GF-D8 (cell line): ENCODE measurements around the gene JAKMIP2.
"Not testable (repeated sequence)": the region's sequence is repeated elsewhere in the genome, so short reads cannot be mapped to it uniquely, and the experiment has no call there.

Source experiments
- DNase-seq: peaks from one replicate; lab custom pipeline; 2025; lab: John Stamatoyannopoulos, UW

Gene JAKMIP2

DNA sequence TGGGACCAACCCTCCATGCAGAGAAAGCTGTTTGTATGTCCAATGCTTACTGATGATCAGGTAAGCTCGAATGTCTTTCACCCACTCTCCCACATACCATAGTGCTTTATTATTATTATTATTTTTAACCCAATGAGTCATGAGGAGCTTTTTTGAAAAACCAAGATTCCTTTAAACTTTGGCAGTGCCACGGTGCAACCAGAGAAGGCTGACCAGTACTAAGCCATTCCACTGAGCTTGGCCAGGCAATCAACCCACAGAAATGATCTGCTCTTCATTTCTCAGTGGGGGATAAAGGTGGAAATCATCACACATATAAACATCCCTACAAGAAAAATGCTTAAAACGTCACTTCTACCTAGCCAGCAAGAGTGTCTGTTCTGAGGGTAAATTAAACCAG lies 35.5 kb downstream of the JAKMIP2 start:
- no peak for DNase-seq

DNA sequence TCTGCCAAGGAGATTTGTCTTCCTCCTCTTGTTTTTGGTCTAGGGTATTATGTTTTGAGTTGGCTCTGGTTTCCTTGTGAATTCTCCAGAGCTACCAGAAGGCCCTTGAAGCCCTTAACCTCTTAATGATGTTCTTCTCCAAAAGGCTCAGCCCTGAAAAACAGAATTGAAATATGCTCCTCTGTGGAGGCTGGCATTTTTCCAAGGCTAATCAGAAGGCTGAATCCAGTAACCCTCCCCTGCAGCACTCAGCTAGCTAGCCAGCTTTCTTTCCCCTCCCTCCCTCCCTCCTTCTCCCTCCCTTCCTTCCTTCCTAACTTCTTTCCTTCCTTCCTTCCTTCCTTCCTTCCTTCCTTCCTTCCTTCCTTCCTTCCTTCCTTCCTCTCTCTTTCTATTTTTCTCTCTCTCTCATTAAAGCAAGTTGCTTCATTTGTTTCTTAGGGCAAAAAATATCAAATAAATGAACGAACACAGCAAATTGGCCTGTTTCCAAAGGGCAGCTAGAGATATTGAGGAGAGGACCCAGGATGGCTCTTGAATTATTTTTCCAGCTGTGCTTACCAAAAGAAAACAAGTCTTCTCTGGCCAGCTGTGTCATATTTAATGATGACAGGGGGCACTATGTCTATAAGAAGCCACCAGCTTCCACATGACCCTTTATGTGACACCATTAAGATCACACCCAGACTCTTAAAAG lies 38.7 kb downstream of the JAKMIP2 start:
- no peak for DNase-seq

DNA sequence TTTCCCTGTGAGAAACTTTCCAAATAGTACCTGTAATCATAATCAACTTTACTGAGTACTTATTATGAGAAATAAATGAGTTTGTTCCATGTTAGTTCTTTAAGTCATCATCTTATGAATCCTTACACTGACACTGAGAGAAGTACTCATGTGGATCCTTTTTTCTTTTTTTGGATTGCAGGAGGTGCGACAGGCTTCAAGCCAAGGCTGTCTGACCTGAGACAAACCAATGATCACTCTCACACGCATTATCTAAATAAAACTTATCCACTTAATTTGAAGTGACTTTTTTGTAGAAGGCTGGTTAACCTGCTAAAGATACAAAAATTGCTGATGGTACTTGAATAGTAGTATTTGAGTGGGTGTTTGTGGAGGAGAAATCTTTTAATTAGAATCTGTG lies 39.5 kb downstream of the JAKMIP2 start:
- no peak for DNase-seq

DNA sequence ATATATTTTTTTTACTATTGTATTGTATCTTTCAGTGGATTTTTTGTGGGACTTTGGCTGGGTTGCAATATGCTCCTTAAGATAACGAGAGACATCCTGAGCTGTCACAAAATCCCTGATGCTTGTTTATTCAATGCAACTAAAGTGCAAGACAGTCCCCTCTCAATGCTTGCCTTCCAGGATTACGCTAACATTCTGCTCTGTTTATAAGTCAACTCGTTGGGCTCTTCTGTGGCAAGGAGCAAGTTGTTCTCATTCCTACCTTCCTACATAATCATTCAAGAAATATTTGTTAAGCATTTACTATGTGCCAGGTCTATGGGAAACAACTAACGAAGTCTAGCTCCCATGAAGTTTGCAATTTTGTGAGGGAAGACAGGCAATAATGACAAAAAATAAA lies 40.4 kb downstream of the JAKMIP2 start:
- no peak for DNase-seq

DNA sequence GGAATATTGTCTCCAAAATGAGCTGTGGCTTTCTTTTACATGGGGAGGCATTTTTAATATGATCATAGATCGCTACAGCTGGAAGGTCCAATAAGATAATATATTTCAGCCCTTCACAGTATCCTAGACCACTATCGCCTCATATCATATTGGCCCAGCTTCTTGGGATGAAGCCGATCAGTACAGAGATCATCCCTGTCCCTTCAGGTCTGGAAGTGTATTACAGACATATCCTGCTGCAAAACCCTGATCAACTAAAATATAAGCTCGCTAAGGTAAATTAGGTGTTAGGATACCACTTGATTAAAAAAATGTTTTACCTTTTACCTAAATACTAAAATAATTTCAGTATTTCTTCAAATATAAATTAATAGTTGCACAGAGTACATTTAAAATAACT lies 41.7 kb downstream of the JAKMIP2 start:
- DNase-seq = no peak

DNA sequence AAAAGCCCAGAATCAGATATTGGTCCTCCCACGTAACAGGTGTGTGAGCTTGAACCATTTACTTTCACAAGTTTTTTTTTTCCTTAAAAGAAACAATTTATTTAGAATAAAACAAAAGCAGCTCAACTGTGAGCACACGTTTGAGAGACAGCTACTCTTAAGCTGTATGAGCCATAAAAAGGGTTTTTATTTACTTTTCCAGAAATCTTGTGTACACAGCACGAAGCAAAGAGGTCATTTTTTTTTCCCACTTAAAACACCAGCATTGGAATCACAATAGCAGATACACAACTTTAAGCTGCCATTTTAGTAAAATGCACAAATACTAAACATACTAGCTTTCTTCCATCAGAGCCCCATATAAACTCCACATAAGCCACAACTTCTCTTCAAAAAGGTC lies 44.6 kb downstream of the JAKMIP2 start:
- DNase-seq = no peak

DNA sequence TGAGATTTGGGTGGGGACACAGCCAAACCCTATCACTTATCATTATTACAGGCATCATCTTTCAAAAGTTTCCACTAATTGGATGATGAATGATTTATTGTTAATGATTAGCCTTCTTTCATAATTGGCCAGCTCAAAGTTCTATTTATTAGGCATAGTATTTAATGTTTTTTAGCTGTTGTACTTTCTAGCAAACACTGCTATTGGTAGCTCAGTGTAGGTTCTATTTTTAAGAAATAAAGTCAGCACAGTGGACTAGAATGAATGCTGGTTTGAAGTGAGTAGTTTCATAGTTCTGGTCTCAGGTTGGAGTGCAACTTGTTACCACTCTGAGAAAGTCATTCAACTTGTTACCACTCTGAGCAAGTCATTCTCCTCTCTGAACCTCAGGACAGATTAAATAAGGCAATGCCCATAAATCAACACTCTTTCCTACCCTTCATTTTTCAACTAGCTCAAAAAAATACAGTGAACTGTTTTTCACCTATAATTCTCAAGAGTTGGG lies 46.9 kb downstream of the JAKMIP2 start:
- DNase-seq = no peak

DNA sequence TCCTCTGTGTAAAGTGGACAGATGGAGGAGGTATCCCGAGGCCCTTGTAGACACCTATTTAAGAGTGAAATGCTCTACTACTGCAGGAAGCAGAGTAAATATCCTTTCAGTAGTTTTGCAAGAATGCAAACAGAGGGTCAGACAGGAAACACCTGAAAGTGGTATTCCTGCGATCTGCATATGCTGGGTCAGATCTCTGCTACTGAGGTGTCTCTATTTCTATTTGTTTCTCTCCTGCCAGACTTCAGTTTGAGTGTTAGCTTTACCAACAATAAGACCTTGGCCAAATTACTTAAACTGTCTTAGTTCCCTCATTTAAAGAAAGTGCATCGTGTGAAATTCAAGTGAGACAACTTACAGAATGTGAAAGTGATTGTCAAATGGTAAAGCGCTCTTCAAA lies 47.6 kb downstream of the JAKMIP2 start:
- no peak for DNase-seq

DNA sequence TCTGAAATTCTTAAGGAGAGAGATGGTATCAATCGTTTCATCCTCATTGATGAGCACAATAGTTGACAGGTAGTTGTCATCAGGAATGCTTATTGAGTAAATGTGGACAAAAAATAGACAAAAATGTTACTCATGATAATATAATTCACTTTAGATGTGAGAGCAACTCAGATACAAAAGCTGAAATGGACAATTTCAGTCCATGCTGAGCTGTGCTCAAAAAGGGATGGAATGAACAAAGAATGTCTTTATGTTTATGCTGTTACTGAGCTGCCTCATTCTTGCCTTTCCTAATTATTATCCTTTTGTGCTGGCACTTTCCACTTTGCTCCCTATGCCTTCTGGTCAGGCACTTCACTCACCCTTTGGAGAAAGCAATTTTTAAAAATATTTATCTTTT lies 49.5 kb downstream of the JAKMIP2 start:
- DNase-seq = no peak

DNA sequence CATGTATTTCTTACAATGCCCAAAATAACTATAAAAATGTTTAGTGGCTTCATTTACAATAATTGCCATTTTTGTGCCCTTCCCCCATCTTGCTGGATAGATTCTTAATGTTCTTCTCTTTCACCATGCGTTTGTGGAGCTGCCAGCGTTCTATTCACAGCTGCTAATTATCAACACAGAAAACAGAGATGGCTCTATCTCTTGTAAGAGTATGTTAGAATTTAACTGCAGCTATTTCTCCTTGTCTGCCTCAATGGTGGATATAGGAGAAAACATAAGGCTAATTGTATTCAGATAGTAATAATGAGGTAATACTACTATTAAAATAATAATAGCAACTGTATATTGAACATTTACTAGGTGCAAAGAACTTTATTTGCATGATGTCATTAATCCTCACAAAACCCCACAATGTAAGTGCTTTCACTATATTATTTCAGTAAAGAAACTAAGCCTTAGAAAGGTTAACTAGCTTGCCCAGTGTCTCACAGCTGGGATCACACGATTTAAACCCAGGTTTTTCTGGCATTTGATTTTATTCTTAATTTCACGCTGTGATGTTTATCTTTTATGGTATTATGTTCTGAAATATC lies 50.1 kb downstream of the JAKMIP2 start:
- DNase-seq = no peak

DNA sequence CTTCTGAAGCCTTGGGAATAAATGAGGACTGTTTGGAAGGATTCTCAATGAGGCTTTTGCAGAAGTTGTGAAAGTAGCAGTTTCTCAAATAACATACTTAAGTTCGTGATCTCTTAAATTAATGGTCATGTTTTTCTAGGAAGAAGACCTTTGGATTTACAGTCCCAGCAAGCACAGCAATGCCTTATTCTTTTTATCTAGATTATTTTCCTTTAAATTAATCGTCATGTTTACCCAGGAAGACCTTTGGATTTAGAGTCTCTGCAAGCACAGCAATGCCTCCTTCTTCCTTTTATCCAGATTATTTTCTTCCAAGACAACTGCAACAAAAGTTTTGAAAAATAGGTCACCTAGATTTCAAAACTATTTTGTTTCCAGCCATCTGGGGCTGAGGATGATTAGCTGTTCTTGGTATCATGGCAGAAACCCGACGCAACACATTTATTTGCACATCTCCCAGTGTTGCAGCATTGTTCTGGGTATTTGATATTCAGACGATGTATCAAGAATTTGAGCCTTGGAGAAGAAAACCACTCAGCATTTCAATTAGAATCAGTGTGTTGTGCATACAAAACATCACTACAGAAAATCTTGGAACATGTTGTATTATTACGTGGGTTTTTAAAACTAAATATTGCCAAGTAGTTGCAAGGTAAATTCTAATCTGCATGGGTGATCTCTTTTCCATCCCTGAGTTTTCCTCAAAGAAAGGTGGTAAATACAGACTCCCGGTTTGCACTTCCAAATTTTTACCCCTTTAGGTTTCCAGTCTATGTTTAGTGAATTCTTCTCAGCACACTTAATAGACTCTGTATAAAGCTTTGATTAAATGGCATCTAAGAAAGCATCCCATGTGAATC lies 50.9 kb downstream of the JAKMIP2 start:
- no peak for DNase-seq

DNA sequence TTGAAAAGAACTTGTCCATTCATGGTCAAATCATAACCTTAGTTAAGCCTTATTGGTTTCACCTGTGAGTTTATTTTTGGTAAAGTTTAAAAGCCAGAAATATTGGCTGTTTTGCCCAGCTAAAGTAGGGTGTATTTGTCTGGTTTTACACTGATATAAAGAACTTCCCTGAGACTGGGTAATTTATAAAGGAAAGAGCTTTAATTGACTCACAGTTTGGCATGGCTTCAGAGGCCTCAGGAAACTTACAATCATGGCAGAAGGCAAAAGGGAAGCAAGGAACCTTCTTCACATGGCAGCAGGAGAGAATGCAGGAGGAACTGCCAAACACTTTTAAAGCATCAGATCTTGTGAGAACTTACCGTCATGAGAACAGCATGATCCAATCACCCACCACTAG lies 55.3 kb downstream of the JAKMIP2 start:
- no peak for DNase-seq

DNA sequence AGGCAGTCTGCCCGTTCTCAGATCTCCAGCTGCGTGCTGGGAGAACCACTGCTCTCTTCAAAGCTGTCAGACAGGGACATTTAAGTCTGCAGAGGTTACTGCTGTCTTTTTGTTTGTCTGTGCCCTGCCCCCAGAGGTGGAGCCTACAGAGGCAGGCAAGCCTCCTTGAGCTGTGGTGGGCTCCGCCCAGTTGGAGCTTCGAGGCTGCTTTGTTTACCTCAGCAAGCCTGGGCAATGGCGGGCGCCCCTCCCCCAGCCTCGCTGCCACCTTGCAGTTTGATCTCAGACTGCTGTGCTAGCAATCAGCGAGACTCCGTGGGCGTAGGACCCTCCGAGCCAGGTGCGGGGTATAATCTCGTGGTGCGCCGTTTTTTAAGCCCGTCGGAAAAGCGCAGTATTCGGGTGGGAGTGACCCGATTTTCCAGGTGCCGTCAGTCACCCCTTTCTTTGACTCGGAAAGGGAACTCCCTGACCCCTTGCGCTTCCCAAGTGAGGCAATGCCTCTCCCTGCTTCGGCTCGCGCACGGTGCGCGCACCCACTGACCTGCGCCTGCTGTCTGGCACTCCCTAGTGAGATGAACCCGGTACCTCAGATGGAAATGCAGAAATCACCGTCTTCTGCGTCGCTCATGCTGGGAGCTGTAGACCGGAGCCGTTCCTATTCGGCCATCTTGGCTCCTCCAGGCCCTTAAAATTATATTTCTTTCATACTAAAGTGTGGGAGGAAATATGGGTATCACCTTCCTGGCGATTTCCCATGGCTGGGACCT lies 61.2 kb downstream of the JAKMIP2 start:
- not testable (repeated sequence) for DNase-seq

DNA sequence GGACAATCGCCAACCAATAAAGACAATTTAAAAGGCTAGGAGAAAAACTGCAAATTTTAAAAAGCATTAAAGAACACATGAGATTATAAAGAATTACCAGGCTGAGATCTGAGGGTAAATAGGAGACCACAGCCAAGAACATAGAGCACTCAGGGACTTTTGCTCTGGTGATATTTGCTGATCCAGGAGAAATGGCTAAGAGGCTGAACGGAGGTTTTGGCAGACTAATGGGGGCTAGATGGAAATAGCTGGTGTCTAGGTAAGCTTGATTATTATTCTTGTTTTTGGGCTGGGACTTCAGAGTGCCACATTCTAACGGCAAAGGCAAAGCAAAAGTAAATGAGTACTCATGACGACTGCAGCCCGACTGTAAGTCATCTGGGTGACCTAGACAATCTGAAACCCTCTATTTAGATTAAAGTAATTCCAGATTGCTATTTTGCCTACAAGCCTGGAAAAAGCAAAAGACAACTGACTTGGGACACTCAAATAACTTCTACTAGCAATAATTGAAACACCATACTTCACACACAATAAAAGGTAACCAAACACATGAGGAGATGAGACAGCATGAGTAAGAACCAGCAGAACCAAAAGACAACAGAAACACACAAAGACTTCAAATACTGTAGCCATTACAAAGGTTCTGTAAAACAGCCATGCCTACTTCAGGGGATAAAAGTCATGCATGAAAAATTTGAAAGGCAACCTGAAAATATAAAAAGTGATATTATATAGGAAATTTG lies 68.8 kb downstream of the JAKMIP2 start:
- no peak for DNase-seq

DNA sequence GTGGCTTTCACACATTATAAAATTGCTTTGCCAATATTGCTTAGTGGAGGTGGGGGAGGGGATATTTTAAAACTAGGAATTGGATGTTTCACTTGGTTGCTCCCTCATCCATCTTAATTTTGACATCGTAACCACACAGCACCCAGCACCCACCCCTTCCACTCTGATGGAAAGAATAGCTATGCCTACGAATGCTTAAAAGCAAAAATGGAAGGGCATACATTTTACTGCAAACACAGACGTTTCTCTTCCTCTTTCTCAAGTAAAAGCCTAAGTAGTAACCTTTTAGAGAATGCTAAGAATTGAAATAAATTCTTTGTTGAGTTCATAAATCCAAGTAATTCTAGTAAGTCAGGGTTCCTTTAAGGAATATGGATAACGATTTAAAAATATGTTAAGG lies 69.9 kb downstream of the JAKMIP2 start:
- DNase-seq = no peak

DNA sequence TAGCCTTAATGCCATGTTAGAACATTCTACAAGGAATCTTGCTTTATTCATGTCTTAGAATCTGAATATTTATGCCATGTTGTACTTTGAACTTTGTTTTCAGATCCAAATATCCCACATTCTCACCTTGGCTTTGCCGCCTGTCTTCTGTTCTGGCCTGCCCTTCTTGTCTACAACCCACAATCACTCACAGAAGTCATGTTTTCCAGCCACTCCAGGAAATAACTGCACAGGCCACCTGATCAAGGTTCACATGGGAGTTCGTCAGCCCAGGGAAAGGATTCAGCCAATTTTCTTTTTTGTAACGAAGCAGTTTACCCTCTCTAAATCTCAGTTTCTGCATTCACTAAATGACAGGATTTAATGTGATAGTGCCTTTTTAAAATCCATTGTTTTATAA lies 70.5 kb downstream of the JAKMIP2 start:
- no peak for DNase-seq

DNA sequence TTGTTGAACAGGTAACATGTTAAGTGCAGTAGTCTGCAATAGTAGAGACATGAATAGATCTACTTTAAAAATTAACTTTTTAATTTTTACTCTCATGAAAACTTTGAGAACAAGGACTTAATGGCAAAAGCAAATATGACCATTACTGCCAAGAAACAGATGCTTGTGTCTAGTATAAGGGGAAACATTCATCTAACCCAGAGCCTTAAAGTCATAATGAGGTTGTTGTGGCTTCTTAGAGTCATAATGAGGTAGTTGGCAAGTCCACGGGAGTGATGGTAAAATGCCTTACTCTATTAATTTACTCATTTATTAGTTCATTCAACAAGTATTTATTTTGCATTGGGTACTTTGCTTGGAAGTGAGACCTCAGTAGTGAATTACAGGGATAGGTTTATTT lies 71.5 kb downstream of the JAKMIP2 start:
- no peak for DNase-seq

DNA sequence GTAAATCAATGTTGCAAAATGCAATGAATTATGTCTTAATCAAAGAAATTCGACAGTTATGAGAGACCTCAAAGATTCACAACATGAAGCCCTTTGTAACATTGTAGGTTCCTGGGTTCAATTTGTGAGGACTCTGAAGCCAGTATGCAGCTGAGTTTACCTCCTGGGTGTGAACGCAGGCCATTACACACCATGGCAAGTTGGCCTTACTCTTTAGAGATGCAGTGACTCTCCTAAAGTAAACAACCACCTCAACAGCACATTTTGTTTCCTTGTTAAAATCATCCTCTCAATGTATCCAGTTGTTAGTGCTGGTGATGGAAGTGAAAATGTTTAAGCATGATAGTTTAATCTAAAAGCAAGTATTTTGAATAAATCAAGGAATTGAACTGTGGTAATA lies 73.8 kb downstream of the JAKMIP2 start:
- DNase-seq = no peak

DNA sequence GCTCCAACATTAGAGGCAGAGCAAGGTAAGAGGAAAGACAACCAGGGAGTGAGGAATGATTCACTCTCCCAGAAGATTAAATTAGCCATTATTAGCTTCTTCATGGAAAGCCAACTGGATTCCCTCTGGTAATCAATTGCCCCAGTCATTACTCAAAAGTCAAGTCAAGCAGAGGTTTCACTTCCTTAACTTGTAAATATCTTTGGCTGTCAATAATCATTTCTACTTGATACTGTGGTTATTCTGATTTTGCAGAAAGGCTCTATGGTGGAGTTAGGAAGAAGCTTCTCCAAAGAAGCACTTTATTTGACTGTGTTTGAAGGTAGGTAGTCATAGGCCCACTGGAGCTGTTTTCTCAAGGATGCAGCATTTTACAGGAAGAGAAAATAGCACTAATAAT lies 78.0 kb downstream of the JAKMIP2 start:
- no peak for DNase-seq

DNA sequence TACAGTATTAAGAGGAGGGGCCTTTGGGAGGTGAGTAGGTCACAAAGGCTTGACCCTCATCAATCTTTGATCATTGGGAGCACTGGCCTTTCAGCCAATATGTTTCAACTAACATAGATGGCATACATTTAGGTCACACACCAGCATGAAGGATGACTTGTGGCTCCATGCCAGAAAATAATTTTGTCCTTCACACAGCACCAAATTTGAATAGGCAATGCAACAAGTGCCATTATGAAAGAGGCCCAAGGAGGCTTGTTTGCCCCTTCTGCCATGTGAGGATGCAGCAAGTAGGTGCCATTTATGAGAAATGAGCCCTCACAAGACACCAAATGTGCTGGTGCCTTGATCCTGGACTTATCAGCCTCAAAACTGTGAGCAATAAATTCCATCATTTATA lies 81.1 kb downstream of the JAKMIP2 start:
- DNase-seq = no peak

DNA sequence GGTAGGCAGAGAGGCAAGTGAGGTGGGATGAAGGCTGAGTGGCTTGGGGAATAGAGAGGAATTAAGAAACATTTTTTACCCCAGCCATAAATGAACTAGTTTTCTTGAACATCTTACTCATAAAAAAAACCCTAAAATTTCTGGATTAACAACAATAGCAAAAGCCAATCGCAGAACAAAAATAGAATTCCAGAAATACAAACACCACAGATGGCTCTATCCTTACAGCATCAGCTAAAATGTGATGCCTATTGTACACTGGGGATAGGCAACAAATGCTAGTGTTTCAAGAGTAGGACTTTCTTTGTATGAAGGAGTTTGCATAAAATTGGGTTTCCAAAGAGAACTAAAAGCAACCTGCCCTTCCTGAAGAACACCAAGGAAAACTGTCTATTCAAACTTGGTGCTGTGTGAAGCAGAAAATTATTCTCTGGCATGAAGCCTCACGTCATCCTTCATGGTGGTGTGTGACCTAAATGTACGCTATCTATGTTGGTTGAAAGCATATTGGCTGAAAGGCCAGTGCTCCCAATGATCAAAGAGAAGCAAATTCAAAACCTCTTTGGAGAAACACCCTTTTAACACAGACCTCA lies 82.9 kb downstream of the JAKMIP2 start:
- no peak for DNase-seq
